Measurements from ENCODE around the gene REXO1.

DNA sequence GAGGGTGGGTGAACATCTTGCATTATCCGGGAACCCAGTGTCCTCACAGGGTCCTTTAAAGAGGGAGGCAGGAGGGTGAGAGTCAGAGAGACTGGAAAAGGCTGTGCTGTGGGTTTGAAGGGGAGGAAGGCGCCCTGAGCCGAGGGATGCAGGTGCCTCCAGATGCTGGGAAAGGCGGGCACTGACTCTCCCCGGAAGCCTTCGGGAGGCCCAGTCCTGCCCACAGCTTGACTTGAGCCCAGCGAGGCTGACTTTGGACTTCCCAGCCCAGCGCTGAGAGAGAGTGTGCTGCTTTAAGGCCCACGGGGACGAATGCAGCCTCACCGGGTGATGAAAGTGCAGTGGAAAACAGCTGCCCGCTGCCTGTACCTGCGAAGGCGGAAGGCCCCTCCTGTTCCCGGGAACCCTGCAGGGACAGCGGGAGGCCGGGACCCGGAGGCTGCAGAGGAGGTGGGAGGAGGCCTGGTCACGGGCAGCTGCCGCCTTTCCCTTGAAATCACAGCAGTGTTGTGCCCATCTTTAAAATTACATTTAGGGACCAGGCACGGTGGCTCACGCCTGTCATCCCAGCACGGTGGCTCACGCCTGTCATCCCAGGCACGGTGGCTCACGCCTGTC, 16.1 kb downstream of the REXO1 start:
- TF ChIP-seq, protein P1, sequence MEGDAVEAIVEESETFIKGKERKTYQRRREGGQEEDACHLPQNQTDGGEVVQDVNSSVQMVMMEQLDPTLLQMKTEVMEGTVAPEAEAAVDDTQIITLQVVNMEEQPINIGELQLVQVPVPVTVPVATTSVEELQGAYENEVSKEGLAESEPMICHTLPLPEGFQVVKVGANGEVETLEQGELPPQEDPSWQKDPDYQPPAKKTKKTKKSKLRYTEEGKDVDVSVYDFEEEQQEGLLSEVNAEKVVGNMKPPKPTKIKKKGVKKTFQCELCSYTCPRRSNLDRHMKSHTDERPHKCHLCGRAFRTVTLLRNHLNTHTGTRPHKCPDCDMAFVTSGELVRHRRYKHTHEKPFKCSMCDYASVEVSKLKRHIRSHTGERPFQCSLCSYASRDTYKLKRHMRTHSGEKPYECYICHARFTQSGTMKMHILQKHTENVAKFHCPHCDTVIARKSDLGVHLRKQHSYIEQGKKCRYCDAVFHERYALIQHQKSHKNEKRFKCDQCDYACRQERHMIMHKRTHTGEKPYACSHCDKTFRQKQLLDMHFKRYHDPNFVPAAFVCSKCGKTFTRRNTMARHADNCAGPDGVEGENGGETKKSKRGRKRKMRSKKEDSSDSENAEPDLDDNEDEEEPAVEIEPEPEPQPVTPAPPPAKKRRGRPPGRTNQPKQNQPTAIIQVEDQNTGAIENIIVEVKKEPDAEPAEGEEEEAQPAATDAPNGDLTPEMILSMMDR (IDR thresholded peaks at IDR 0.05): no peak
- TF ChIP-seq POLR2A (IDR thresholded peaks at IDR 0.05): no peak

All from testis (tissue), 2 donors.